C4-2B (cell line): ENCODE results near the gene GLCE.

ENCODE experiments used
- CTCF ChIP-seq: fragments of 450-650 bp; conservative IDR thresholded peaks from 2 replicates; pipeline ENCODE4 v1.5.1; 2017; ENCODE audit warnings: mild to moderate bottlenecking
- ZFX ChIP-seq: fragments of 450-650 bp; IDR thresholded peaks from 2 replicates; pipeline ENCODE4 v1.6.1; 2017

GRCh38 chr15:69288531-69289341 is 128.3 kb downstream of the GLCE start:
- TF ChIP-seq CTCF (no peak), ZFX (no peak)
